NCI-H510A treated with DMSO at 0.1 percent for 48 hours (cell line): ENCODE results near the gene DDO.
"Not testable (repeated sequence)": the region's sequence is repeated elsewhere in the genome, so short reads cannot be mapped to it uniquely, and the experiment has no call there.

Source experiments
- DNase-seq: peaks from one replicate; lab custom pipeline; 2025; lab: John Stamatoyannopoulos, UW

Gene DDO

GRCh38 chr6:110415086-110415916 is at the start of gene DDO:
TSS of gene DDO (minus strand) at chr6:110415575. CDS start at chr6:110413462, 2,113 bp downstream.
- no peak for DNase-seq

- DNase-seq, result no peak
Observed at GRCh38 chr6:110462884-110463481, 47.6 kb upstream of the DDO start.

- no peak for DNase-seq
Observed at GRCh38 chr6:110461376-110461775, 46.0 kb upstream of the DDO start.

- DNase-seq, result no peak
Observed at GRCh38 chr6:110459137-110459536, 43.8 kb upstream of the DDO start.

- DNase-seq, result no peak
Observed at GRCh38 chr6:110458476-110458875, 43.1 kb upstream of the DDO start.

- not testable (repeated sequence) for DNase-seq
Observed at GRCh38 chr6:110457567-110458175, 42.3 kb upstream of the DDO start.

GRCh38 chr6:110456694-110457093 is 41.3 kb upstream of the DDO start:
- no peak for DNase-seq

- DNase-seq, result no peak
Observed at GRCh38 chr6:110449541-110449895, 34.1 kb upstream of the DDO start.

- no peak for DNase-seq
Observed at GRCh38 chr6:110448846-110449540, 33.6 kb upstream of the DDO start.

GRCh38 chr6:110447761-110448160 is 32.4 kb upstream of the DDO start:
- DNase-seq, result no peak

- no peak for DNase-seq
Observed at GRCh38 chr6:110446405-110446804, 31.0 kb upstream of the DDO start.

GRCh38 chr6:110440026-110440425 is 24.7 kb upstream of the DDO start:
- no peak for DNase-seq

GRCh38 chr6:110439356-110439755 is 24.0 kb upstream of the DDO start:
- no peak for DNase-seq

GRCh38 chr6:110434961-110435602 is 19.7 kb upstream of the DDO start:
- DNase-seq, result no peak

GRCh38 chr6:110432285-110432900 is 17.0 kb upstream of the DDO start:
- DNase-seq, result no peak

- DNase-seq, result no peak
Observed at GRCh38 chr6:110430741-110431140, 15.4 kb upstream of the DDO start.

- peak; percentile 21 for DNase-seq
Observed at GRCh38 chr6:110430236-110430635, 14.9 kb upstream of the DDO start.

- no peak for DNase-seq
Observed at GRCh38 chr6:110428153-110428552, 12.8 kb upstream of the DDO start.

GRCh38 chr6:110425816-110426215 is 10.4 kb upstream of the DDO start:
- no peak for DNase-seq

GRCh38 chr6:110422444-110422822 is 7.1 kb upstream of the DDO start:
- DNase-seq, result no peak

GRCh38 chr6:110421749-110422443 is 6.5 kb upstream of the DDO start:
- no peak for DNase-seq
